ENCODE data around the gene SYNJ2.

DNA sequence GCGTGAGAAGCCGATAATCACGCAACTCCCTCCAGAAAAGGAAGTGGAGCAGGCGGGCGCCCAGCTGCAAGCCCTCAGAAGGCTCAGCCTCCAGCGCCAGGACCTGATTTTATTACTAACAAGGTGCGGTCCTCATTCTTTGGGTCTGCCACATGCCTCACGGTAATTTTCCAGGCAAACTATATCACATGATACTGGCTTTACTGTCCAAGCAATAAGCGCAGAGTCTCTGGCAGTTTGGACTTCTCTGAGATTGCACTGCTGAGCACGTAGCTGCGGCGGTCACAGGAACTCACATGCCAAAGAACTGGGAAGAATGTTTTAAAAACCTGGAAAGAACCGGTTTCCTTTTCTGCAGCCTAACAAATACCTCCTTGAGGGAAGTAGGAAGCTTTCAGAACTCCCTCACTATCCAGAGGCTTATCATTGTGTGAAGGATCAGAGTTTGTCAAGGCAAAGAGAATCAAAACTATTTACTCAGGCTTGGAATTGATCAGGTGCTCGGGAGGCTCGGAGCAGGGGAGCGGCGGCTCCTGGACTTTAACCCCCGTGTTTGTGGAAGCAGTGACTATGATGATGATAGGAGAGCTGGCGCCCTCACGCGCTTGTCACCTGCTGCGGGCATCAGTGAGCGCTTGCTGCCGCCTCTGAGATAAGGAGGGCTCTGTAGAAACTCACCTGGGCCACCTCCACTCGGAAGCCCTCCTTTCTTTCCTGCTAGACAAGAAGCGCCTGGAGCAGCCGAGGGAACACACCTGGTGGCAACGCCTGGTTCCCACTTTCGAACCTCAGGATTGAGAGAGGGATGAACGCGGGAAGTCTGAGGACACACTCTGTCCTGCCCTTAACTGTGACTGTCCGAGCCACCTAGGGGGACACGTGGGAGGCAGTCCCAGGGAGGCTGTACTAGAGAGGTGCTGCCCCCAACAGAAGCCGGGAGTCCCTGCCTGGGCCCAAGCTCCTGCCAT is 27.2 kb upstream of the SYNJ2 start:
- TF ChIP-seq, protein P1, sequence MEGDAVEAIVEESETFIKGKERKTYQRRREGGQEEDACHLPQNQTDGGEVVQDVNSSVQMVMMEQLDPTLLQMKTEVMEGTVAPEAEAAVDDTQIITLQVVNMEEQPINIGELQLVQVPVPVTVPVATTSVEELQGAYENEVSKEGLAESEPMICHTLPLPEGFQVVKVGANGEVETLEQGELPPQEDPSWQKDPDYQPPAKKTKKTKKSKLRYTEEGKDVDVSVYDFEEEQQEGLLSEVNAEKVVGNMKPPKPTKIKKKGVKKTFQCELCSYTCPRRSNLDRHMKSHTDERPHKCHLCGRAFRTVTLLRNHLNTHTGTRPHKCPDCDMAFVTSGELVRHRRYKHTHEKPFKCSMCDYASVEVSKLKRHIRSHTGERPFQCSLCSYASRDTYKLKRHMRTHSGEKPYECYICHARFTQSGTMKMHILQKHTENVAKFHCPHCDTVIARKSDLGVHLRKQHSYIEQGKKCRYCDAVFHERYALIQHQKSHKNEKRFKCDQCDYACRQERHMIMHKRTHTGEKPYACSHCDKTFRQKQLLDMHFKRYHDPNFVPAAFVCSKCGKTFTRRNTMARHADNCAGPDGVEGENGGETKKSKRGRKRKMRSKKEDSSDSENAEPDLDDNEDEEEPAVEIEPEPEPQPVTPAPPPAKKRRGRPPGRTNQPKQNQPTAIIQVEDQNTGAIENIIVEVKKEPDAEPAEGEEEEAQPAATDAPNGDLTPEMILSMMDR (IDR thresholded peaks at IDR 0.05; ENCODE audit: borderline replicate concordance, extremely low read depth, low read length, poor library complexity, severe bottlenecking) = no peak
- no peak for TF ChIP-seq EZH2 (IDR thresholded peaks at IDR 0.05; ENCODE audit: borderline replicate concordance, low read depth, low read length, severe bottlenecking)
